H1 (cell line): ENCODE measurements around the gene JAKMIP1.

Source experiments
- CHD1 ChIP-seq: IDR thresholded peaks from 2 replicates; pipeline ENCODE4 v1.6.1; 2012; ENCODE audit warnings: low read depth, low read length, improper control_type of control experiment
- EZH2 ChIP-seq: fragments of 200-600 bp; sonication (generic); IDR thresholded peaks from 2 replicates; pipeline ENCODE4 v1.7.1; 2012; ENCODE audit warnings: low read depth, mild to moderate bottlenecking, moderate library complexity, low read length, inconsistent platforms; ENCODE audit not compliant: severe bottlenecking
- KDM5A ChIP-seq: fragments of 200-600 bp; IDR thresholded peaks from 2 replicates; pipeline ENCODE4 v1.7.1; 2012; ENCODE audit warnings: mild to moderate bottlenecking, low read length, inconsistent platforms, mixed read lengths
- POLR2AphosphoS5 ChIP-seq: IDR thresholded peaks from 2 replicates; pipeline ENCODE4 v1.6.1; 2011; ENCODE audit warnings: low read depth, low read length
- RAD21 ChIP-seq, 2 experiments: IDR thresholded peaks in 1 of 2; conservative IDR thresholded peaks in 1 of 2; 2 replicates each; pipeline ENCODE4 v1.6.1; 2011; ENCODE audit warnings: low read depth in 2 of 2, low read length in 2 of 2, improper control_type of control experiment in 1 of 2, inconsistent platforms in 1 of 2, mild to moderate bottlenecking in 1 of 2, moderate library complexity in 1 of 2
- TAF1 ChIP-seq: IDR thresholded peaks from 2 replicates; pipeline ENCODE4 v1.6.1; 2011; ENCODE audit warnings: mild to moderate bottlenecking, low read depth, low read length
- TBP ChIP-seq: IDR thresholded peaks from 2 replicates; pipeline ENCODE4 v1.6.1; 2011; ENCODE audit warnings: low read depth, low read length, improper control_type of control experiment
- YY1 ChIP-seq: IDR thresholded peaks from 2 replicates; pipeline ENCODE4 v1.6.1; 2011; ENCODE audit warnings: low read depth, mild to moderate bottlenecking, low read length
- TF ChIP-seq, protein P1 (sequence below), 3 experiments: IDR thresholded peaks; 1 replicate in 2 of 3; 2 replicates in 1 of 3; pipeline versions ENCODE4 v1.5.1 to v1.6.1; 2011; ENCODE audit warnings: low read length in 3 of 3, mild to moderate bottlenecking in 3 of 3, inconsistent platforms in 2 of 3, low read depth in 1 of 3, moderate library complexity in 1 of 3; ENCODE audit not compliant: insufficient read depth in 1 of 3; ENCODE audit errors: control extremely low read depth in 1 of 3

- TF ChIP-seq CHD1 (no peak), EZH2 (no peak), TBP (no peak), TAF1 (no peak), RAD21 (IDR thresholded peaks at IDR 0.05 in 1 of 2, conservative IDR thresholded peaks at IDR 0.05 in 1 of 2; ENCODE audit: low read depth in 2 of 2, low read length in 2 of 2) (no peak), YY1 (no peak), KDM5A (no peak), POLR2AphosphoS5 (no peak)
- TF ChIP-seq, protein P1, sequence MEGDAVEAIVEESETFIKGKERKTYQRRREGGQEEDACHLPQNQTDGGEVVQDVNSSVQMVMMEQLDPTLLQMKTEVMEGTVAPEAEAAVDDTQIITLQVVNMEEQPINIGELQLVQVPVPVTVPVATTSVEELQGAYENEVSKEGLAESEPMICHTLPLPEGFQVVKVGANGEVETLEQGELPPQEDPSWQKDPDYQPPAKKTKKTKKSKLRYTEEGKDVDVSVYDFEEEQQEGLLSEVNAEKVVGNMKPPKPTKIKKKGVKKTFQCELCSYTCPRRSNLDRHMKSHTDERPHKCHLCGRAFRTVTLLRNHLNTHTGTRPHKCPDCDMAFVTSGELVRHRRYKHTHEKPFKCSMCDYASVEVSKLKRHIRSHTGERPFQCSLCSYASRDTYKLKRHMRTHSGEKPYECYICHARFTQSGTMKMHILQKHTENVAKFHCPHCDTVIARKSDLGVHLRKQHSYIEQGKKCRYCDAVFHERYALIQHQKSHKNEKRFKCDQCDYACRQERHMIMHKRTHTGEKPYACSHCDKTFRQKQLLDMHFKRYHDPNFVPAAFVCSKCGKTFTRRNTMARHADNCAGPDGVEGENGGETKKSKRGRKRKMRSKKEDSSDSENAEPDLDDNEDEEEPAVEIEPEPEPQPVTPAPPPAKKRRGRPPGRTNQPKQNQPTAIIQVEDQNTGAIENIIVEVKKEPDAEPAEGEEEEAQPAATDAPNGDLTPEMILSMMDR (IDR thresholded peaks at IDR 0.05; ENCODE audit: control extremely low read depth in 1 of 3, insufficient read depth in 1 of 3, low read depth in 1 of 3, low read length in 3 of 3) = no peak
Measured at GRCh38 chr4:6160536-6160935, 39.8 kb downstream of the JAKMIP1 start.
